AG09309 (cell line): ENCODE data around the gene UQCRC2.
"Not testable (repeated sequence)": the region's sequence is repeated elsewhere in the genome, so short reads cannot be mapped to it uniquely, and the experiment has no call there.

Source experiments
- DNase-seq: peaks from one replicate; pipeline ENCODE4 v3.0.0-alpha.2; 2010; ENCODE audit warnings: low read depth
- H3K4me3 ChIP-seq: 2 replicates; pipeline ENCODE4 v1.5.1; 2011; ENCODE audit warnings: mild to moderate bottlenecking, low read depth, low read length, moderate library complexity; ENCODE audit not compliant: control insufficient read depth
- CTCF ChIP-seq: IDR thresholded peaks from 2 replicates; pipeline ENCODE4 v1.5.1; 2011; ENCODE audit warnings: mild to moderate bottlenecking, low read depth, low read length, inconsistent platforms; ENCODE audit not compliant: insufficient read depth, control insufficient read depth; ENCODE audit errors: missing control alignments

Gene UQCRC2

DNA sequence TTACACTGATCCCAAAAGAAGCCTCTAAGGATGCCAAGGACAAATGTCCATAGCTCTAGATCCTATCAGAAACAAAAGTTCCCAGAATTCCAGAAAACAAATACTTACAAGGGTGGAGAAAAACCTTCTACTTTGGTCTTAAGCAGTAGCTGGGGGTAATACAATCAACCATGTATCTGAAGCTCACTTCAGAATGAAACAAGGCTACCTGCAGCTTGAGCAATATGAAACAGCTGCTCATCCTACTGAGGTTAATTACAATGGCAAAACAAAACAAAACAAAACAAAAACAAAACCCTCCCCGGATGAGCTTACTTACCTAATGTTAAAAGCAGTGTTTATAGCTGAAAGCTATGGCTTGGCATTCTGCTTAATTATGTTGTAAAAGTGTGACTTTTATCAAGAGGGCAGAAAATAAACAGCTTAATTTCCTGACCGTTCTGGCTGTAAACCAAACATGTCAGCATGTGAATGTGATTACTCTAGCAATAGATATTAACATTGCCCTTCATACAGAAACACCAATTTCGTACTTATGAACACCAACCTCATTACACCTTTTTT is 37.3 kb downstream of the UQCRC2 start:
- DNase-seq, result no peak
- H3K4me3 ChIP-seq, result no peak overlapping the region
- no peak for TF ChIP-seq CTCF

- no peak overlapping the region for H3K4me3 ChIP-seq
- DNase-seq, result no peak
- no peak for TF ChIP-seq CTCF
Observed at GRCh38 chr16:21991621-21992020, 38.5 kb downstream of the UQCRC2 start.

DNA sequence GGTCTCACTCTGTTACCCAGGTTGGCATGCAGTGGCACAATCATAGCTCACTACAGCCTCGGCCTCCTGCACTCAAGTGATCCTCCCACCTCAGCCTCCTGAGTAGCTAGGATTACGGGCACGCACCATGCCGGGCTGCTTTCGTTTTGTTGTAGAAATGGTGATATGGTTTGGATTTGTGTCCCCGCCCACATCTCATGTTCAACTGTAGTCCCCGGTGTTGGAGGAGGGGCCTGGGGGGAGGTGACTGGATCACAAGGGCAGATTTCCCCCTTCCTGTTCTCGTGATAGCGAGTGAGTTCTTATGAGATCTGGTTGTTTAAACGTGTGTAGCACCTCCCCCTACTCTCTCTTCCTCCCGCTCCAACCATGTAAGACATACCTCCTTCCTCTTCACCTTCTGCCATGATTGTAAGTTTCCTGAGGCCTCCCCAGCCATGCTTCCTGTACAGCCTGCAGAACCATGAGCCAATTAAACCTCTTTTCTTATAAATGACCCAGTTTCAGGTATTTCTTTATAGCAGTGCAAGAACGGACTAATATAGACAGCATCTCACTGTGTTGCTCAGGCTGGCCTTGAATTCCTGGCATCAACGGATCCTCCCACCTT is 41.8 kb downstream of the UQCRC2 start:
- no peak overlapping the region for H3K4me3 ChIP-seq
- DNase-seq, result no peak
- TF ChIP-seq CTCF, result no peak

GRCh38 chr16:21996923-21997696 is 43.9 kb downstream of the UQCRC2 start:
- H3K4me3 ChIP-seq, result no peak overlapping the region
- TF ChIP-seq CTCF, result no peak
- no peak for DNase-seq

- DNase-seq, result no peak
- no peak for TF ChIP-seq CTCF
Observed at GRCh38 chr16:21997697-21998480, 44.7 kb downstream of the UQCRC2 start.

GRCh38 chr16:22001591-22001990 is 48.4 kb downstream of the UQCRC2 start:
- no peak for TF ChIP-seq CTCF
- DNase-seq, result peak; percentile 16
- H3K4me3 ChIP-seq, result no peak overlapping the region

More at GRCh38 chr16:21997697-21998480, 44.7 kb downstream of the UQCRC2 start:
- no peak overlapping the region for H3K4me3 ChIP-seq

- DNase-seq, H3K4me3 ChIP-seq: not testable (repeated sequence)
Observed at GRCh38 chr16:22002047-22002446, 48.9 kb downstream of the UQCRC2 start.
